ENCODE data around the gene COIL.
"Not testable (repeated sequence)": the region's sequence is repeated elsewhere in the genome, so short reads cannot be mapped to it uniquely, and the experiment has no call there.

COIL gene

DNA sequence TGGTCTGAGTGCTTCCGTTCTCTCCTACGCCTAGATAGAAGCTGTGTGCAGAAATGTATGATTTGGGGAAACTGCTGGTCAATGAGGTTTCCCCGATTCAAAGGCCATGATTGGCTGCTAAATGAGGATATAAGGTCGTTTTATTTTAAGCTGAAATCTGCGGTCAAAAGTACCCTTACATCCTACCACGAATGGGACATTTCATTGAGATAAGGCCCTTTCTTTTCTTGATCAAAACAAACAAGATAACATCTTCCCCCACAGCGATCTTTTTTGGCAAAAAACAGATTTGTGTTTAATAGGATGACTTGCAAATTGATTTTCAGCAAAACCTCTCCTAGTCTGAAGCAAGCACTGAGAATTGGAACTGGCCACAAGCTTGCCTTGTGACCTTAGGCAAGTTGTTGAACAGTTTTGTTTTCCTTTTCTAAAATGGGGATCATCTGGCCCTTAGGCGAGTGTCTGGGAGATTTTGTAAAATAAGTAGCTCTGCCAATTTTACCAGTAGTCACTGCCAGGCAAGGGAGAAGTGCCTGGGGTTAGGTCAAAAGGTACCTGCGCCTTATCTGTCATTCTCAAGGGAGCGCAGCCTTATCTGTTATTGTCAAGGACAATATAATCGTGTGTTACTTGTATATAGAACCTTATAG is 17.7 kb upstream of the COIL start:
- peak; percentile 17 for DNase-seq (ENCODE audit: low spot score)

DNA sequence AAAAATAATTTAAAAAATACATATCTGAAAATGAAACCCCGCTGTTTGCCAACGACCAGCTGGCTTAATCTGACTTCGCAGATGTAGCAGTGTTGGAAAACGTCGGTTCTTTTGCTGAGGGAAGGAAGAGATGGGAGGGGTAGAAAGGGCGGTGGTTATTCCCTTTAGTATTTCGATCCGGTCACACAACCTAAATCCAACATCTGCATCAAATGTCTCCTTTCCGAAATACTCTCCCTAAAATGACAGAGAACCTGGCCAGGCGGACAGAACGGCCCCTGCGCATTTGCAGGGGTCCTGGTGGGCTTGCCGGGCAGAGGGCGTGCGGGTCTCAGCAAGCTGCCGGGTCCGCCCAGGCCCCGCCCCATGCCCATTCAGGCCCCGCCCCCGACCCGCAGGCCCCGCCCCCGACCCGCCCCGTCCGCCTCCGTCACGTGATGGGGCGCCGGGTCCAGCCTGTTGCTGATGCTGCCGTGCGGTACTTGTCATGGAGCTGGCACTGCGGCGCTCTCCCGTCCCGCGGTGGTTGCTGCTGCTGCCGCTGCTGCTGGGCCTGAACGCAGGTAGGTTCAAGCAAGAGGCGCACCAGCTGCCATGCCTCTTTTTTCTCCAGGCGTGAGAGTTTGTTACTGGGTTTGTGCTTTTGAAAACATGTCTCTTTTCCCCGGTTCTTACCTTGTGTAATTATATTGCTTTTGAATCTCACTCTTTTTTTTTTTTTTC is 17.0 kb upstream of the COIL start, which contains the start of gene SCPEP1:
Gene SCPEP1 (plus strand): TSS at position 459 of the 723 bp plus-strand sequence. CDS start 29 bp downstream, at position 488.
- peak; percentile 82 for DNase-seq (ENCODE audit: low spot score)

DNA sequence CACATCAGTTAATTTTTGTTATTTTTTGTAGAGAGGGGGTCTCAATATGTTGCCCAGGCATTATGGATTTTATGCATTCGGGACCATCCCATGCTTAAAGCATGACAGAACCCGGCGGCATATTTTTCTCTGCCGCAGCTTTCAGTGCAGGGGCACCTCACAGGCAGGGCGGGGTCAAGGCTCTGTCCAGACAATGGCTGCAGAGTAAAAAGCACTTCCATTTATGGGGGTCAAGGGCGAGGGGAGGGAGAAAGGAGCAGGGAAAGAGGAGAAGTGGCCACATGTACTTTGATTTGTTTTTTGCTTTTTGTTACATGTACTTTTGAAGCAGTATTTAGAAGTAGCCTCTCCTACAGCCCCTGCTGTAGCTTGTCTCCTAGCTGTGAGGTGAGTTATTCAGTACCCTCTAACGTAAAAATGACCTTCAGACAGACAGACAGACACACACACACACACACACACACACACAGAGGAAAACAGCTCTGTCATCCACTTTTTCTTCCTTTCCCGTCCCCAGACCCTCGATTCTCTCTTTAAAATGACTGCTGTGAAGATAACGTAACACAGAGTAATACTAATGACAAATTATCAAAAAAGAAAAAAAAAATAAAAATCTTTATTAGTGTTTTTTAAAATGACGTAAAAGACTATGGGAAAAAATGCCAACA is 16.2 kb upstream of the COIL start:
- DNase-seq (ENCODE audit: low spot score) = no peak

GRCh38 chr17:56975656-56976055 is 14.8 kb upstream of the COIL start:
- DNase-seq (ENCODE audit: low spot score) = no peak

DNA sequence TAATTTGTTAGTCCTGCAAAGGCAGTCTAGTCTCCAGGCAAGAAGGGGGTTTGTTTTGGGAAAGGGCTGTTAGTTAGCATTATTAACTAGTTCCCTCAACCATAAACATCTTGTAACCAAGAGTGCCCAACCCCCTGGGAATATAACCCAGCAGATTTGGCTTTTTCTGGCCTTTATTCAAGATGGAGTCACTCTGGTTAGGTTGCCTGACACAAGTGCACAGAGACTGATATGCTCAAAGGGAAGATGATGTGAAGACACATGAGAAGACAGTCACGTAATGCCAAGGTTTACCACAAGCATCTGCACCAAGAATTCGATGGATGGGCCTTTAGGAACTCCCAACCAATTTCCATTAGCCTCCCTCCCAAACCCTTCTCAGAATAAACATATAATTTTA is 13.2 kb upstream of the COIL start:
- DNase-seq (ENCODE audit: low spot score) = no peak

DNA sequence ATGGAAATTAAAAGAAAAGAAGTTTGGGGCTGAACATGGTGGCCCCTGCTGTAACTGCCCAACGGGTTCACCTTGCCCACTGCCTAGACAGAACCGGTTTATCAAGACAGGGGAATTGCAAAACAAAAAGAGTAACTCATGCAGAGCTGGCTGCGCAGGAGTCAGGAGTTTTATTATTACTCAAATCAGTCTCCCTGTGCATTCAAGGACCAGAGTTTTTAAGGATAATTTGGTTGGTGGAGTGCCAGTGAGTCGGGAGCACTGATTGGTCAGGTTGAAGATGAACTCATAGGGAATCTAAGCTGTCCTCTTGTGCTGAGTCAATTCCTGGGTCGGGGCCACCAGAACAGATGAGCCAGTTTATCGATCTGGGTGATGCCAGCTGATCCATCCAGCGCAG is 12.7 kb upstream of the COIL start:
- DNase-seq (ENCODE audit: low spot score) = no peak

GRCh38 chr17:56972111-56972730 is 11.4 kb upstream of the COIL start:
- DNase-seq (ENCODE audit: low spot score) = no peak

DNA sequence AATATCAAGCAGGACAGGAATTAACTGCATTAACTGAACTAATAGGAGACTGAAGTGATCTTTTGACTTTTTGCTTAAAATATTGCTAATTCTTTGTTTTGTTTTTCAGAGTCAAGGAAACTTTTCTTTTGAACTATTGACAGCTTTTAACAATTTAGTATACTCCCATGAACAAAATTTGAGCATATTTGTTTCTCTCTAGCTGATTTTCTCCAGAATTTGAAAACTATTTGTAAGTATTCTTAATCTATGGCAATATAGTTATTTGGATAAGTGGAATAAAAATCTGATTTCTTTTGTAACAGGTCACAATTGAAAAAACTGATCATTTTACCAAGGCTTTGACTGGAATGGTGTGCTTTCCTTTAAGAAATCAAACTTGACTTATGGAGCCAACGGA is 10.1 kb upstream of the COIL start:
- no peak for DNase-seq (ENCODE audit: low spot score)

- no peak for DNase-seq (ENCODE audit: low spot score)
Observed at GRCh38 chr17:56966338-56966737, 5.5 kb upstream of the COIL start.

- DNase-seq (ENCODE audit: low spot score) = not testable (repeated sequence)
Observed at GRCh38 chr17:56965681-56966080, 4.8 kb upstream of the COIL start.

GRCh38 chr17:56965241-56965640 is 4.4 kb upstream of the COIL start:
- DNase-seq (ENCODE audit: low spot score) = not testable (repeated sequence)

DNA sequence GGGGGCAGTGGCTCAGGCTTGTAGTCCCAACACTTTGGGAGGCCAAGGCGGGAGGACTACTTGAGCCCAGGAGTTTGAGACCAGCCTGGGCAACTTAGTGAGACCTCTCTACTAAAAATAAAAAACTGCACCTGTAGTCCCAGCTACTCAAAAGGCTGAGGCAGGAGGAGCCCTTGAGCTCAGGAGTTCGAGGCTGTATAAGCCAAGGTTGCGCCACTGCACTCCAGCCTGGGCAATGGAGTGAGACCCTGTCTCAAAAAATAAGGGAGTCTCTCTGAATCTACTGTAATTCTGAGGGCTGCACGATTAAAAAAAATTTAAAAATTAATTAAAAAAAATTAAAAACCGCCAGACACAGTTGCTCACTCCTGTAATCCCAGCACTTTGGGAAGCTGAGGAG is 3.9 kb downstream of the COIL start:
- DNase-seq (ENCODE audit: low spot score) = no peak

GRCh38 chr17:56949595-56949994 is 11.3 kb downstream of the COIL start:
- DNase-seq (ENCODE audit: low spot score) = no peak

DNA sequence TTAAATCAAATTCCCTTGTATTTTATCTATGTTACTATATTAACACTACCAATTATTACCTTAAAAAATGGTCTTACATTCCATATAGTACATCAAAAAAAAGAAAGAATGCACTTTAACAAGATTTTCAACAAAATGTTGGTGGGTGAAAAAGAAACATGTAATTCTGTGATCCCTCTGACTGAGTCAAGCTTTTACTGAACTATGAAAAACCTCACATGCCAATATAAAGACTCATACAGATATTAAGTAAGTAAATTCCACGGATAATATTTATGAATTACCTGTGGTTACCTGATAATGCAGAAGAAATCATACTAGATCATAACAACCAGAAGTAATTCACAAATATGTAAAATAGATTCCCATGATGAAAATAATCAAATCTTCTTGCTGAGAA is 12.4 kb downstream of the COIL start:
- no peak for DNase-seq (ENCODE audit: low spot score)

GRCh38 chr17:56947741-56948140 is 13.1 kb downstream of the COIL start:
- DNase-seq (ENCODE audit: low spot score) = no peak

GRCh38 chr17:56945938-56946505 is 14.8 kb downstream of the COIL start:
- no peak for DNase-seq (ENCODE audit: low spot score)

DNA sequence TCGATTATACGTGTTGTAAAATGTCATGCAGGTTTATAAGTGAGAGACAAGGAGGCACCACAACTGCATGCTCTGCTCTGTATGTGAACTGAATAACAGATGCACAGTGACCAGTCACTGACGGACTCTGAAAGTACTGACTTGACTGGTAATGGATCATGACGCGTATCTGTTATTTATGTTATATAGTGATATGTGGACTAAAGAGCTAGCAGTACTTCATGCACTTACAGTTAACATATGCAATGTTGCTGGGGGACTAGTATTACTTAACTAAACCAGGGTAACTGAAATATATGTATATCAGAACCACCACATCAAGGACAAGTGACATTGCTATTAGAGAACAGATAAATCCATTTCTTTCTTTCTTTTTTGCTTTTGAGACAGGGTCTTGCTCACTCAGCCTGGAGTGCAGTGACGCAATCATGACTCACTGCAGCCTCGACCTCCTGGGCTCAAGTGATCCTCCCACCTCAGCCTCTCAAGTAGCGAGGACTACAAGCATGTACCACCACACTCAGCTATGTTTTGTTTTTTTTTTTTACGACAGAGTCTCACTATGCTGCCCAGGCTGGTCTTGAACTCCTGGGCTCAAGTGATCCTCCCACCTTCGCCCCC is 17.2 kb downstream of the COIL start:
- DNase-seq (ENCODE audit: low spot score) = no peak

DNA sequence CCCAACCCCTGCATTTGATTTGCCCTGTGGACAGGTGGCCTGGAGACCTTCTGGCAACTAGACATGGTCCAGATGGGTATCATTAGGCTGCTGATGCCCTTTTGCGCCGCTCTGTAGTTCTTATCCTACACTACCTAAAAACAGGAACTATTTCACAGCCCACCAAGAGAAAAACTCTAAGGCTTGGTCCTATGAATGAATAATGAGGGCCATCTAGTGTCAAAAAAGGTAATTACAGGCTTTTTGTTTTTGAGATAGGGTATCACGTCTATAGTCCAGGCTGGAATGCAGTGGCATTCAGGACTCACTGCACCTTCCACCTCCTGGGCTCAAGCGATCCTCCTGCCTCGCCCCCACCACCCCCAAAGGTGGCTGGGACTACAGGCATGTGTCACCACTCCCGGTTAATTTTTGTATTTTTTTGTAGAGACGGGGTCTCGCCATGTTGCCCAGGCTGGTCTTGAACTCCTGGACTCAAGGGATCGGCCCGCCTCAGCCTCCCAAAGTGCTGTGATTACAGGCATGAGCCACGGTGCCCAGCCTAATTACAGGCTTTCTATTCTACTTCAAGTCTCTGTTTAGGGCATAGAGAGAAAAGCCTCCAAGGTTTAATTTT is 20.9 kb downstream of the COIL start:
- no peak for DNase-seq (ENCODE audit: low spot score)

DNA sequence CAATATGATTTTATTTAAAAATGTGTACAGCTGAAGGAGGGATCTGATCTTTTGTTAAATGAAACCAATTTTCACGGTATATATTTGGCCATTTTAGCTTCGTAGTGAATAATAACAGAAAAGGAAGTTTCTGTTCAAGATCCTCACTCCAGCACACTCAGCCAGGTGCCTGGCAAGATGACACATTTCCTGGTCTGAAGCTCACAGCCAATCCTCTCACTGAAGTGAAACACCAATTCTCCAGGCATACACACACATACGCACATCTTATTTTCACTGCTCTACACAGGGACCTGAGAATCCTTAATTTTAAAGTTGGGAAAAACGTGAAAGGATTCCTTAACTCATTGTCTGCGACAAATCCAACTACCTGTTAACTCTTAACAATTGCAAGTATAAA is 22.6 kb downstream of the COIL start:
- DNase-seq (ENCODE audit: low spot score) = not testable (repeated sequence)

GRCh38 chr17:56937687-56938086 is 23.2 kb downstream of the COIL start:
- no peak for DNase-seq (ENCODE audit: low spot score)

- DNase-seq (ENCODE audit: low spot score) = no peak
Observed at GRCh38 chr17:56936697-56937322, 24.0 kb downstream of the COIL start.
